HK-2 (cell line): ENCODE data around the gene NR6A1.

ENCODE experiments used
- DNase-seq: peaks from one replicate; pipeline ENCODE4 v3.0.0-alpha.2; 2018; ENCODE audit not compliant: unreplicated experiment

The NR6A1 gene

DNA sequence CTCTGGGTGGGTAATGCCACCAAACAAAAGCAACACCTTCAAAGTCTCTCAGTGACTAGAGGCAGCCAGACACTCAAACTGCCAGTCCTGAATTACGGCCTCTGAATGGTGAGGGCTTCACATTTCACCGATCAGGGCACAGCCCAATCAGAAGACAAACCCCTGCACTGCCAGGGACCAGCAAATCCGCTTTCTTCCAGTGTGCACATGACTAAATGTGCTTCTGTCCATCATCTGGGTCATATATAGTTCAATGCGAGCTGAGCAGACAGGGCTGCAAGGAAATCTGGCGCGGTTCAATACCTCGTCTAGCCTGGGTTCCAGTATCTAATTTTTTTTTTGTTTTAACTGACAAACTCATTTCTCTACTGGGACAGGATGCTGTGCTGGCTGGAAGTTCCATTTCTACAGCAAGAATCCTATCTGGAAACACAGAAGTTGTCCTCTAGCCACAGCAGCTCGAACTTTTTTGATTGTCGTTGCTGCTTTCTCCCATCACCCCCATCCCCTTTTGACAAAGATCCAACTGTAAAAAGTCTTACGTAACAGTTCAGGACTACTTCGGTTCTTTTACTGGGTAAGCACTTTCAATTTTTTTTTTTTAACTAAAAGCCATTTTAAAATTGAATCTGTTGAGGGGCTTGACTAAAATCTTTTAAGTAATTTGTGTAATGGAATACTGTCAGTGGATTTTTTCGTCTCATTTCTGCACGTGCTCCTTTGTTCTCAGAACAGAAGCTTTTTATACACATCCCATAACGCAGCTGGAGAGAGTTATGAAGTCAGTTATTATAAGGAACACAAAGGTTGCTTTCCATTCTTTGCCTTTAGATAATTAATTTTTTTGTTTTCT is 112.7 kb downstream of the NR6A1 start:
- DNase-seq, result peak; percentile 89

DNA sequence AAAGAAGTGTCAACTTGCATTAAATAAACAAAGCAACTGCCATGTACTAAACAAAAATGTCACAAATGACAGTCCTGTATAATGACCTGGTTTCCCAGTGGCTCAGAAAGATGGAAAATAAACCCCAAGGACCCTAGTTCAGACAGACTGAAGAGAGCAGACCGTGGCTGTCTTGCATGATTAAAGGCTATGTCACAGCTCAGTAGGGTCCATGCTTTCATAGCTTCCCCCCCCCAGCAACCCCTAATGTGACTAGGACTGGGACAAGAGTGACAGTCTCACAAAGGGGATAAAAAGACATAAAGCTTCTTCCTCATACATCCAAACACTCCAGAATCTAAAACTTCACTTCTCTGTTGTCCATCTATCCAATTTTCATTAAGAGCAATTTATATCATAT is 113.6 kb downstream of the NR6A1 start:
- no peak for DNase-seq

DNA sequence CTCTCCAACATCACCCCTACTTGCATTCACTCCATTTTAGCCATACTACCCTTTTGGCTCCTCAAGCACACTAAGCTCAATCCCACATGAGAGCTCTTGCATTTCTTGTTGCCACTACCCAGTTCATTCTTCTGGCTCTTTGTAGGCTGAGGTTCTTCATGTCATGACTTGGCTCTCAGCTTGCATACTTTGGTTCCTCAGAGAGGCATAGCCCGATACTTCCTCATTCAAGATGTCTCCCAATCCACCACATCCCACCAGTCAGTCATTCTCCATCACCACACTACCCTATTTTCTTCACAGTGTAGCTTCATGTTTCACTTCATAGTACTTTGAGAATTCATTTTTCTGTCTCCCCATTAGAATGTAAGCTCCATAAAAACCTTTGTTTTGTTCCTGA is 116.7 kb downstream of the NR6A1 start:
- DNase-seq, result no peak

DNA sequence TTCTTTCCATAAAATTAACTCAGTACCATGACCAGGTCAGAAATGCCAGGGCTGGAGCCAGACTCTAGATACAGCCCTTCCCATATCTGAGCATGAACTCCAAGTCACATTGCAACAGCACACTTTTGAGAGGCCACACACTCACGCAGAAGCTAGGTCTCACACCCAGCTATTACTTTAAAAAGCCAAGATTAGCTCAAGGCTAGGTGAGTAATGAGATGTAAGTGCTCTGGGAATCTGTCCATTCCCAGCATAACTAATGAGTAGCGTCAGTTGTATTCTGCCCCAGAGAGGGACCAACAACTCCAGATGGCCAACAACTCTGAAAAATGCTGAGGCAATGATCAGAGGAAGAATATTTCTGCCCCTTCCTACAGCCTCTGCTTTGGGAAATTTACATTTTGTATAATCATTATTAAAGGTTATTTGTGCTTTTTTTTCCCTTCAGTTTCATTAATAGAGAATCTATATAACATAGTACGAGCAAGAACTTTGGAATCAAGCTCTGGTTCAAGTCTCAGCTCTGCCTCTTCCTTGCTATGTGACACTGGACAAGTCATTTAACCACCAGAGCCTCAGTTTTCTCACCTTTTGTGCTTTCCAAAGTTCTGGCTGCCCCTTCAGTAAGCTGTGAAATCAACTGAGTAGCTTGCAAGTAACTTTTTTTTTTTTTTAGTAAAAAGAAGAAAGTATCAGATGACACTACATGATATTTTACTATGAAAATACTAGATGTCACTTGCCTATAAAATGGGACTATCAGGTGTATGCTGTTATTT is 118.3 kb downstream of the NR6A1 start:
- peak; percentile 32 for DNase-seq

DNA sequence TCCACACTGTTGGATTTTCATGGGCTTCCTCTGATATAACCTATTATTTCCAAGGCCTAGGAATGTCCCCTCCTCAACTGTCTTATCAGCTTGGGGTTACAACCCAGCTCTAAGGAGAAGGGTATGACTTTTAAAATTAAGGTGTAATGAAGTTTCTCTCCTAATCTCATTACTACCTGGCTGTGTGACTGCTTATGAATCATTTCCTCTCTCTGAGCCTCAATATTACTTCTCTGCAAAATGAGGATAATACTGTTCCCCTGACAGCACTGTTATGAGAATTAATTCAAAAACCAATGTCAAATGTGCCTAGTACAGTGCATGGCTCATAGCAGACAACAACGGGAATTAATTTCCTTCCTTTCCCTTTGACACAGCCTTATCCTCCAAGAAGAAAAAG is 118.9 kb downstream of the NR6A1 start:
- DNase-seq, result no peak

DNA sequence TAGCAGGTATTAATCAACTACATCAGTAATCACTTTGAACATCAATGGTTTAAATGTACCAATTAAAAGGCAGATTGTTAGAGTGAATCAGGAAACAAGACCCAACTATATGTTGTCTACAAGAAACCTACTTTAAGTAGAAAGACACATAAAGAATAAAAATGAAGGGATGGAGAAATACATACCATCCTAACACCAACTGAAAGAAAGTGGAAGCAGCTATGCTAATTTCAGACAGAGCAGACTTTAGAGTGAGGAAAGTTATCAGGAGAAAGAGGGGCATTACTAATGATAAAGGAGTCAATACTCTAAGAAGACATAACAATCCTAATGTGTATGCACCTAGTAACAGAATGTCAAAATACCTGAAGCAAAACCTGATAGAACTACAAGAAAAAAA is 125.8 kb downstream of the NR6A1 start:
- DNase-seq, result no peak

DNA sequence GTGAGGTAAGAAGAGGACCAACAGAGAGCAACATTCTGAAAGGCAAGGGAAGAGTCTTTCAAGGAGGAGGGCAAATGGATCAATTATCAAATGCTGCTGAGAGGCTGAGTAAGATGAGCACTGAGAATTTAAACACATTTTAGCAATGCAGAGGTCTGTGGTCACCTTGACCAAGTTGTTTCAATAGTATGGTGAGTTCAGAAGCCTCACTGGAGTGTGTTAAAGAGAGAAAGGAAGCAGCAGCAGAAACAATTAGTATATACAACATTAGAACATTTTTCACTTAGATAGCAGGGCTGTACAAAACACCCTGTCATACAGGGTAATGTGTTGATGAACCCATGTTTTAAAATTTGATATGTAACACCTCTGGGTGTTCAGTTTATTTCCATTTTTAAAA is 131.5 kb downstream of the NR6A1 start:
- DNase-seq, result no peak

DNA sequence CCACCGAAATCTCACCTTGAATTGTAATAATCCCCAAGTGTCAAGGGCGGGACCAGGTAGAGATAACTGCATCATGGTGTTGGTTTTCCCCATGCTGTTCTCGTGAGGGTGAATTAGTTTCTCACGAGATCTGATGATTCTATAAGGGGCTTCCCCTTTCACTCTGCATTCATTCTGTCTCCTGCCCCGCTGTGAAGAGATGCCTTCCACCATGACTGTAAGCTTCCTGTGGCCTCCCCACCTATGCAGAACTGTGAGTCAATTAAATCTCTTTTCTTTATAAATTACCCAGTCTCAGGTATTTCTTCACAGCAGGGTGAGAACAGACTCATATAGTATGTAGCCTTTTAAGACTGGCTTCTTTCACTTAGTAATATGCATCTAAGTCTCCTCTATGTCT is 135.8 kb downstream of the NR6A1 start:
- no peak for DNase-seq

DNA sequence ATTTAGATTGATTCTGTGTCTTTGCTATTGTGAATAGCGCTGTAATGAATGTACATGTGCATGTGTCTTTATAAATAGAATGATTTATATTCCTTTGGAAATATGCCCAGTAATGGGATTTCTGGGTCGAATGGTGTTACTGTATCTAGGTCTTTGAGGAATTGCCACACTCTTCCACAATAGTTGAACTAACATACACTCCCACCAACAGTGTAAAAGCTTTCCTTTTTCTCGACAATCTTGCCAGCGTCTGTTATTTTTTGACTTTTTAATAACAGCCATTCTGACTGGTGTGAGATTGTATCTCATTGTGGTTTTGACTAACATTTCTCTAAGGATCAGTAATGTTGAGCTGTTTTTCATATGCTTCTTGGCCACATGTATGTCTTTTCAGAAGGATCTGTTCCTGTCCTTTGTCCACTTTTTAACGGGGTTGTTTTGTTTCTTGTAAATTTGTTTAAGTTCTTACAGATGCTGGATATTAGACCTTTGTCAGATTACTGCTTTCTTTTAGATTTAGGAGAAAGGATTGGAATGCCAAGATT is 139.0 kb downstream of the NR6A1 start:
- DNase-seq, result no peak

DNA sequence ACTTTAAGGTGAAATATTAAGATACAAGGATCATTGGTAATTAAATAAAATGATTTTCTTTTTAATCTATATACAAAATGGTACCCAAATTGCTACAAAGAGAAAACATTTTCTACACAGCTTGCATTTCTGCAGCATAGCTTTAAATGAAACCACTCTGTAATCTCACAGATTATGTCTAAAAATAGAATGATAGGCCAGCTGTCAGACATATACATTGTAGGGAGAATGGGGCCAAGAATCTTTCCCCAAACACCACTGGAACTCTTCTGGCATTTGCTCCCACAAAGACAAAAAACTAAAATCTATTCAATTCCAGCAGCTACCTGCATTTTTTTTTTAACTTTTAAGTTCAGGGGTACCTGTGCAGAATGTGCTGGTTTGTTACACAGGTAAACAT is 139.8 kb downstream of the NR6A1 start:
- DNase-seq, result no peak

DNA sequence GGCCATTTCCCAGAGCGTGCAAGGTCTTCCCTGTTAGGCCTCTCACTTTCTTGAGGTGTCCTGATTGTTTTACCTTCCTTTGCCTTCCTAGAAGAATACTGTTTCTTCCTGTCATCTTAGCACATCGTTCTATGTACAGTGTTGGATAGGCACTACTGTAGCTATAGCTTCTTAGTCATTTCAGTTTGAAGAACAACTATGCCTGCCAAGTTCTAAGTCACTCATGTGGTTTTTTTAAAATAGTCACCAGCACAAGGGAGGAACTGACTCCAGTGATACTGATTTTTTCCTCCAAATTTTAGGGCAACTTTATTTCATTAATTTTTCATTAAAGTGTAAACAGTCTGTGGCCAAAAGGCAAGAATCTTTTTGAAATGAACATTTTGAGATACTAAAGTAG is 141.5 kb downstream of the NR6A1 start:
- DNase-seq, result no peak

DNA sequence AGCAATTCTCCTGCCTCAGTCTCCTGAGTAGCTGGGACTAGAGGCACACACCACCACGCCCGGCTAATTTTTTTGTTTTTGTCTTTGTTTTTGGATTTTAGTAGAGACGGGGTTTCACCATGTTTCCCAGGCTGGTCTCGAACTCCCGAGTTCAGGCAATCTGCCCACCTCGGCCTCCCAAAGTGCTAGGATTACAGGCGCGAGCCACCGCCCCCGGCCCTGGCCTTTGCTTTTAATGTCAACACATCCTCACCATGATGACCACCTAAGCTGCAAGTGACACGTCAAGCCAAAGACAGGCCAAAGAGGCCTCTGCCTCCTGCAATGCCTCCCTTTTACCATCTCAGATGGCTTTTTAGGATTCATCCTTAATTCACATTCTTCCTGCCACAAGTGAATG is 142.4 kb downstream of the NR6A1 start:
- DNase-seq, result no peak

DNA sequence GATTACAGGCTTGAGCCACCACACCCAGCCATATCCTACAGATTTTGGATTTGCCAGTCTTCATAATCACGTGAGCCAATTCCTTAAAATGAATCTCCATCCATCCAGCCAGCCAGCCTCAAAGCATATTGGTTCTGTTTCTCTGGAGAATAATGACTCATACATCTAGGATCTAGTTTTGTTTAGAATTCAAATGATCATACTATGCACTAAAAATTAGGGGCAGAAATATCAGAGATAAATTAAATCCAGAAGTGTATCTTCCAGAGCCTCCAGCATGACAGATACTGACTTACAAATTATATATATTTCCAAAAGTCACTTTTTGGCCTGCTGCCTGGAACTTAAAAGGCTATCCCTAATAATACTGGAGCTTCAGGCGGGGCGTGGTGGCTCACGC is 144.8 kb downstream of the NR6A1 start:
- DNase-seq, result no peak

DNA sequence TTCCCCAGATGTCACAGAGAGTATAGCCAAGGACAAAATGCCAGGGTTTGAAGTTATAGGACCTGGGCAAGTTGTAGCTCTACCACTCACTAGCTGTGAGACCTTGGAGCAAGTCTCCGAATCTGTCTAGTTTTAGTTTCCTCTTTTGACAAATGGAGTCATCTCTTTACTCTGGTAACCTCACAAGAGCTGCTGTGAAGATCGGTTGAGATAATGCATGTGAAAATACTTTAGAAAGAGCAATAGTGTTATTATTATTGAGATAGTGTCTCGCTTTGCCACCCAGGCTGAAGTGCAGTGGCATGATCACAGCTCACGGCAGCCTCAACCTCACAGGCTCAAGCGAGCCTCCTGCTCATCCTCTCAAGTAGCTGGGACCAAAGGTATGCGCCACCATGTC is 146.0 kb downstream of the NR6A1 start:
- DNase-seq, result no peak

DNA sequence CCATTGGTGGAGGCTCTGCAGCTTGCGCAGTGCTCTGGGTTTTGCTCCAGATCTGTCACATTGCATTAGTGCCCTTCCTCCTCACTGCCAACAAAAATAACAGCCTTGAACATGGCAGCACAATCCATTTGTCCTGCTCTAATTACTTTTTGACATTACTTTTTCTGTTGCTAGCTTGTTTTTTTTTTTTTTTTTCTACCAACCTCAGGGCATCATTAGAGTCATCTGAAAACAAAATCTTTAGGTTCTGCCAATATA is 146.4 kb downstream of the NR6A1 start:
- no peak for DNase-seq

DNA sequence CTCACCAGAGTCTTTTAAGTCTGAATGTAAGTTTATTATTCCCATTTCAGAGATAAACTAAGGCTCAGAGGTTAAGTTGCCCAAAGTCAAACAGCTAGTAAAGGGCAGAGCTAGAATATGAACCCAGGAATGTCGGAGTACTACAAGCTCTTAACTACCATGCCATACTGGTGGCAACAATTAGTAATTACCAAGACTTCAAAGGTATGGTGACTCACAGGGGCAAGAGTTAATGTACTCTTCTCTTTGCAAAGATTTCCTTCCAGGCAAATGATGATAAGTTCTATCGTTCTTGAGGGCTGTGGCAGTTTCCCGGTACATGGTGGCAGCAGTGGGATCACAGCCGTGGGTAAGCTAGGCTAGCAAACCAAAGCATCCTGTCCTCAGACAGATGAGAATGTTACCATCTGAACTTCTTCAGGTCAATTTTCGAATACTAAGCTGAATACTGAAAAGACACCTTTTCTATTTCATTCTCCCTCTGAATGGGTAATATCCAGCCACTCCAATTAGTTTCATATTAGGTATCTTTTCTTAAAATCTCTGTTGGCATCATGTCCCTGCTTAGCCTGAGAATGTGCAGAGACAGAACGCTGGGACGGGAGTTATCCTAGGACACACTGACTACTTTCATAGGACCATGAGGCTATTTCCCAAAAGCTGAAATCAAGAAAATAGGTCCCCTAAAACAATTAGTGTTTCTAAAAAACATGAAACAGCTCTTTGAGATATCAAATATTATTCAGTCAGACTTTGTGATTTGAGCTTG is 147.0 kb downstream of the NR6A1 start:
- DNase-seq, result no peak

DNA sequence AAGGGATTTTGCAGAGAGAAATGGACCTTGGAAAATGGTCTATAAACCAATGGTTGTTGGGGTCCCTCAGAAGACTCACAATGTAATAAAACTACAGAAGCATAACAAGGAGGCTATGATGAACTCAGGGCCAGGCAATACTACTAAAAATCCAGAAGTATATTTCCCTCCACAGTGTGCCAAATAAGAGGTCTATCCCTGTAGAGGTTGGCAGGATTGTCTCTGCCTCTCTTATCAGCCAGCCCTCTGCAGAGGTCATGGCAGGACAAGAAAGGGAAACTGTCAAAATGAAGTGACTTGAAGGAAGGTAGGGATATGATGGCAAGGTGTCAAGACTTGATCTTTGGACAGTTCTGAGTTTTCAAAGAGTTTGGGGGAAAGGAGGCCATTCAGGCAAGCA is 148.2 kb downstream of the NR6A1 start:
- no peak for DNase-seq

DNA sequence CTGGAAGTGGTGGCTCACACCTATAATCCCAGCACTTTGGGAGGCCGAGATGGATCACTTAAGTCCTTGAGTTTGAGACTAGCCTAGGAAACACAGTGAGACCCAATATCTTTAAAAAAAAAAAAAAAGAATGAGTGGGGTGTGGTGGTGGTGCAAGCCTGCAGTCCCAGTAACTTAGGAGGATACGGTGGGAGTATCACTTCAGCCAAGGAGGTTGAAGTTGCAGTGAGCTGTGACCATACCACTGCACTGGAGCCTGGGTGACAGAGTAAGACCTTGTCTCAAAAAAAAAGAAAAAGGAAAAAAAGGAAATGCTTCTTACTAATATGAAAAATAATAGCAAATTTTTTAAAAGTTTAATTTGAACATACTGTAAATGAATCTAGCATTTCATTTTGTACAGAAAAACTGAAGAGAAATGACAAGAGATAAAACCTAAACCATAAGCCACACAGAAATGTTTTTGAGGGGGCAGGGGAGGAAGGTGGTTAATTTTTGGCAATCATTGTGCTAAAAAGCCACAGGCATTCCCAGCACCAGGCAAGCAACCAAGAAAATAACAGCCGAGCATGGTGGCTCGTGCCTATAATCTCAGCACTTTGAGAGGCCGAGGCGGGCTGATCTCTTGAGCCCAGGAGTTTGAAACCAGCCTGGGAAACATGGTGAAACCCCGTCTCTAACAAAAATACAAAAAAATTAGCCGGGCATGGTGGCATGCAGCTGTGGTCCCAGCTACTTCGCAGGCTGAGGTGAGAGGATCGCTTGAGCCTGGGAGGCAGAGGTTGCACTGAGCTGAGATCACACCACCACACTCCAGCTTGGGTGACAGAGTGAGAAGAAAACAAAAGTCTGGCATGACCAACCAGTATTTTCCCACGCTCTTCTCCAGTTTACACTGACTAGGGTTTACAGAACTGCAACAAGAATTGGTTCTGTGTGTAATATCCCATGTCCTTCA is 149.5 kb downstream of the NR6A1 start:
- DNase-seq, result peak; percentile 62

DNA sequence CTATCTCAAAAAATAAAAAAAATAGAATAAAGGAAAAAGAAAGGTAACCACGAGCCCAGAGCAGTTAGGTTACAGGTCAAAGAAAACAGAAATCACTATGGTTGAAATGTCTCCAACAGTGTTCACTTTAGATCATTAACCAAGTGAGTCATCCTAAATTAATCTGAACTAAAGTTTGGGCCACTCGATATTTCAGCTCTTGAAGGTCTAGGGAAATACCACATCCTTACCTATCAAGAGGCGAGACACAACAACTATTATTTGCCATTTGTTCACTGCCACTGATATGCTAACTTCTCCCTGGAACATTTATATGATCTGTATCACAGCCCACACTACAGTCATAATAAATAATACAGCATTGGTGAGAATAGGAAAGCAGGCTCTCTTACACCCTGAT is 152.6 kb downstream of the NR6A1 start:
- peak; percentile 14 for DNase-seq

DNA sequence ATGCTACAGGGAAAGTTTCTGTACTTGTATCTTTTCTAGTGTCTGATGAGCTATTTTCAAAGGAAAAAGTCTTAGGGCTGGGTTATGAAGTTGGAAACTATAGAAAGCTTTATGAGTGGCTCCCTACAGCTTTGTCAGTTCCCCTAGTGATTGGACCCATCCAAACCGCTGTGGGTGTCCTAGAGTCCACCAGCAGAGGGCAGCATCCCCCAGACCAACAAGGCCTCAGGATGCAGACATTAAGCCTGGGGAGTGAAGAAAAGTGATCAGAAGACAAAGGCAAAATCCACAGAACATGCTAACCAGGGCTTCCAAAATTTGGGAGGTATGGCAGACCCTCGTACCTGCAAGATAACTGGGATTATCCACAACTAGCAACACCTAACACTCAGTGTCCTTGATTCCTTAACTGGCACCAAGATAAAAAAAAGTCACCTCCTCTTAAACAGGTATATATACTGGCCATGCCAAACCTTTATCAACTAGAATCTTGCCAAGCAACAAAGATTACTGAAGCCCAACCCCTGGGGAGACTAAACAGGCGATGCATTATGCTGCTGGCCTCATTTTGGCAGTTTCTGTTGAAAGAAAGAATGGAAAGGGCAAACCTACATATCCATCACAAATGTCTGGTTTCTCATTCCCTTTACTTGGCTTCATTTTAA is 153.5 kb downstream of the NR6A1 start:
- DNase-seq, result peak; percentile 88

DNA sequence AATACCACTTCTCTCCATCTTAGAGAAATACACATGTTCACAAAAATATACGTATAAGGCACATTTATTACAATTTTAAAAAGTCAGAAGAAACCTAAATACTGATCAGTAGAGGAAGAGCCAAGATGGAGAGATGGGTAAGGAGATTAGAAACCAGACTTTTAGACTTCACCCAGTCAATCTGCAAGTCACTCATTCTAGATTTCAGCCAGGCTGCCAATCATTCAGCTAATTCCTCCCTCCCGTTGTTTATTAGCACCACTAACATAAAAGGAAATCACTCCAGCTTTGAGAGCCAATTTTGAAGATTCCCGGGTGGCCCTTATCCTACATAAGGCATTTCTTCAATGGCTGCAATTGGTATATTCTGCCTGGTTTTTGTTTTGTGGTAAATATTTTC is 154.2 kb downstream of the NR6A1 start:
- DNase-seq, result no peak
